RPMI8226 (cell line): ENCODE measurements around the gene ZNF780B.
"Not testable (repeated sequence)": the region's sequence is repeated elsewhere in the genome, so short reads cannot be mapped to it uniquely, and the experiment has no call there.

Experiments
- DNase-seq: peaks from one replicate; pipeline ENCODE4 v3.0.0-alpha.2; 2015

ZNF780B gene

GRCh38 chr19:40055832-40056504, at the start of gene ZNF780B:
Gene ZNF780B (minus strand): TSS chr19:40056231. CDS start chr19:40050332, 5,899 bp downstream.
- peak; percentile 59 for DNase-seq

DNA sequence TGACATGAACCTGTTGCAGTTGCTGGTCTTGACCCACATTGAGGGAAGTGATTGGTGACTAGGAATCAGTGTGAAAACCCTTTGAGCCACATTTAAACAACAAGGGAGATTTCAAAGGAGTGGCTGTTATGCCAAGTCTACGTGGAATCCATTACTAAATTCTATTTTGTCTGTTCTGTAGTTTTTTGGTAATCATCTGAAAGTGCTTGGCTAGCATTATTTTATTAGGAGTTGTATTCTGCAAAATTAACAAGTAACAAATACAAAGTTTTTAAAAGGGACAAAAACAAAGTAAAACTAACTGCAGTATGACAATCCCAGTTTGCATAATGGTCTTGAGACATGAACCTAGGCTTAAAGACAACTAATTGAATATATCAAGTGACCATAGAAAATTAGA, 48.7 kb upstream of the ZNF780B start:
- DNase-seq: no peak

GRCh38 chr19:40103600-40103999, 47.6 kb upstream of the ZNF780B start:
- no peak for DNase-seq

DNA sequence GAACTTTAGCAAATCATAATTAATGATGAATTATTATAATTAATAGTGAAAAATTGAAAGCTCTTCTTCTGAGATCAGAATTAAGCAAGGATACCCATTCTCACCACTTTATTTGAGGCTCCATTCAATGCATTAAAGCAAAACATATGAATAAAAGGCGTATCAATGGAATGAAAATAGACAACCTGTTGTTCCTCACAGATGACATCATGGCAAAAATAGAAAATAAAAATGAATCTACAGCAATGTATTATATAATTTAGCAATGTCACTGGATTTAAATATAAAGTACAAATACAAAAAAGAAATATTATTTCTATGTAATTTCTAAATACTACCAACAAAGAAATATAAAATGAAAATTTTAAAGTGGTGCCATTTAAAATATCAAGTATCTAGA, 45.8 kb upstream of the ZNF780B start:
- DNase-seq: no peak

- no peak for DNase-seq
Measured at GRCh38 chr19:40093416-40093815, 37.4 kb upstream of the ZNF780B start.

DNA sequence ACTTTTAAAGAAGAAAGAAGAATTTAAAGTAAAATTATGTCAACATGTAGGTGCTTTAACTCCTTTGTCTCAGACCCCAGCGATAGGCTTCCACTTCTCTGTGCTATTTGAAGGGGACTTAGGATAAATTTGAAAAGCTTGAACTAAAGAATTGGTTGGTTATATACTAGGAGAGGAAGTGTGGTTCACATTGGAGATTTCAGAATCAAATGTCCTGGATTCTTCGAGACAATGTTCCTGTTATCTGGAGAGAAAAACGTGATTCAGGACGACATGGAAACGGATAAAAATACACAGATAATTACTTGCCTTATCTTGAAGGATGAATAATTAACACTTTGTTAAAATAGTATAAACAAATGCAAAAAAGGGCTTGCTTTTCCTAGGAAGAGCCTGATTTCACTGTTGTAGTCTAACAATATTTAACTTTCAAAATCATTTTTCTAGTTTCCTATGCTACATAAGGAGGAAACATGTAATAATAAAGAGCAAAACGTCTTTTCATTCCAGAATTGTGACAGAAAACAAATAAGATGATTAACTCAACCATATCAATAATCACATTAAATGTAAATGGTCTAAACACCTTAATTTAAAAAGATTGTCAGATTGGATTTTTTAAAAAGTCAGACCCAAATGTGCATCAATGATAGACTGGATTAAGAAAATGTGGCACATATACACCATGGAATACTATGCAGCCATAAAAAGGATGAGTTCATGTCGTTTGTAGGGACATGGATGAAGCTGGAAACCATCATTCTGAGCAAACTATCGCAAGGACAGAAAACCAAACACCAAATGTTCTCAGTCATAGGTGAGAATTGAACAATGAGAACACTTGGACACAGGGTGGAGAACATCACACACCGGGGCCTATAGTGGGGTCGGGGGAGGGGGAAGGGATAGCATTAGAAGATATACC, 35.4 kb upstream of the ZNF780B start:
- no peak for DNase-seq

GRCh38 chr19:40090241-40091204, 34.5 kb upstream of the ZNF780B start, which contains the start of gene ZNF780A:
Gene ZNF780A (minus strand): TSS chr19:40090943. CDS start chr19:40084753, 6,190 bp downstream.
- peak; percentile 67 for DNase-seq

GRCh38 chr19:40089462-40089861, 33.4 kb upstream of the ZNF780B start:
- no peak for DNase-seq

DNA sequence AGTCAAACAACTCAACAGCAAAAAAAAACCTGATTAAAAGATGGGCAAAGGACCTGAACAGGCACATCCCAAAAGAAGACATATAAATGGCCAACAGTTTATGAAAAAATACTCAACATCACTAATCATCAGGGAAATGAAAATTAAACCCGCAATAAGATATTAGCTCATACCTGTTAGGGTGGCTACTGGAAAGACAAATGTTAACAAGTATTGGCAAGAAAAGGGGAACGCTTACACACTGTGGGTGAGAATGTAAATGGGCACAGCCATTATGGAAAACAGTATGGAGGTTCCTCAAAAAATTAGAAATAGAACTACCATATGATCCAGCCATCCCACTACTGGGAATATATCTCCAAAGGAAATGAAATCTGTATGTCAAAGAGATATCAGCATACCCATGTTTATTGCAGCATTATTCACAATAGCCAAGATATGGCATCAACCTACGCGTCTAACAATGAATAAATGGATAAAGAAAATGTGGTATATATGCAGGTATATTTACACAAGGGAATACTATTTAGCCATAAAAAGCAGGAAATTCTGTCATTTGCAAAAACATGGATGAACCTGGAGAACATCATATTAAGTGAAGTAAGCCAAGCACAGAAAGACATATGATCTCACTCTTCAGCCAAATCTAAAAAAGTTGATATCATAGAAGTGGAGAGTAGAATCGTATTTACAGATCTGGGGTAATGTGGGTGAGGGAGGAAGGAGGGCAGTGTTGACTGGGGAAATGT, 32.4 kb upstream of the ZNF780B start:
- no peak for DNase-seq

GRCh38 chr19:40084948-40085347, 28.9 kb upstream of the ZNF780B start:
- no peak for DNase-seq

DNA sequence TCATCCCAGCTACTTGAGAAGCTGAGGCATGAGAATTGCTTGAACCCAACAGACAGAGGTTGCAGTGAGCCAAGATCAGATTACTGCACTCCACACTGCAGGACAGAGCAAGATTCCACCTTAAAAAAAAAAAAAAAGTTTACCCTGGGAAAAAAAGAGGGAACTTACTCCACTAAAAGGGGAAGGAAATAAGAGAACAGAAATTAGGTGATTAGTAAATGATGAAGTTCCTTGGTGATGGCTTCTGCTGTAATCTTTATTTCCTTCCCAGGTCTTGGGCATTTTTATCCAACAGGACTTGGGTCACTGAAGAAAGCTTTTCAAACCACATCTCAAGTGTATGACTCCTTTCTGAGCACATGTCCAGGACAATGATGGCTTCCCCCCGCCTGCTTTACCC, 25.4 kb upstream of the ZNF780B start:
- DNase-seq: no peak

GRCh38 chr19:40080289-40080688, 24.3 kb upstream of the ZNF780B start:
- no peak for DNase-seq

DNA sequence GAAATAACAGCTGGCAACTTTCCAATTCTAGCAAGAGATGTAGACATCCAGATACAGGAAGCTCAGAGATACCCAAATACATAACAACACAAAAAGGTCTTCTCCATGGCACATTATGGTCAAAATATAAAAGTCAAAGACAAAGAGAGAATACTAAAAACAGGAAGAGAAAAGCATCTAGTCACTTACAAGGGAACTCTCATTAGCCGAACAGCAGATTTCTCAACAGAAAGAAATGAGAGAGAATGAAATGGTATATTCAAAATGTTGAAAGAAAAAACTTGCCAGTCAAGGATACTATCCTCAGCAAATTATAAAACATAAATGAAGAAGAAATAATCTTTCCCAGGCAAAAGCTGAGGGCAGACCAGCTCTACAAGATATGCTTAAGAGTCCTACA, 22.3 kb upstream of the ZNF780B start:
- DNase-seq: no peak

- DNase-seq: no peak
Measured at GRCh38 chr19:40070058-40070457, 14.0 kb upstream of the ZNF780B start.

- DNase-seq: no peak
Measured at GRCh38 chr19:40059624-40060023, 3.6 kb upstream of the ZNF780B start.

- DNase-seq: no peak
Measured at GRCh38 chr19:40057166-40057565, 1.1 kb upstream of the ZNF780B start.

- DNase-seq: no peak
Measured at GRCh38 chr19:40056505-40056904, 474 bp upstream of the ZNF780B start.

DNA sequence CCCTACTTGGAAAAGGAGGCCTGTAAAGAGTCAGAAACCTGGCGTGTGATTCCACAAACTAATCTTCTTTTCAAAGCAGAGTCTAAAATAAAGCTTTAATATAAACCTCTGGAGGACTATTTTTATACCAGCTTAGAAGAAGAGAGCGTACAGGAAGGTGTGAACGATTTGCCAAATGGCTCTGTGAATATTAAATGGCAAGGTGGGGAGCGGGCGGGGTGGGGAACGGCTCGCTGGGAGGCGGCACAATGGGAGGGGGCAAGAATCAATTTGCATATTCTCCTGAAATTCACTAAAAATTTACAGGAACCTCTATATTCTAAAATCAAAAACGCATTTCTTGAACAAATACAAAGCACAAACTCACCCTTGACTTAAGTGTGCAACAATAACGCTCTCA, 982 bp downstream of the ZNF780B start:
- no peak for DNase-seq

GRCh38 chr19:40054632-40055031, 1.4 kb downstream of the ZNF780B start:
- DNase-seq: no peak

DNA sequence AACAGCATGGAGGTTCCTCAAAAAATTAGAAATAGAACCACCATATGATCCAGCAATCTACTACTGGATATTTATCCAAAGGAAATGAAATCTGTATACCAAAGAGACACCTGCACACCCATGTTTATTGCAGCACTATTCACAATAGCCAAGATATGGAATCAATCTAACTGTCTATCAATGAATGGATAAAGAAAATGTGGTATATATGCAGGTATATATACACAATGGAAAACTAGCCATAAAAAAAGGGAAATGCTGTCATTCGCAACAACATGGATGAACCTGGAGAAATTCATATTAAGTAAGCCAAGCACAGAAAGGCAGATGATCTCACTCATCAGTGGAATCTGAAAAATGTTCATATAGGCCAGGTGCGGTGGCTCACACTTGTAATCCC, 2.5 kb downstream of the ZNF780B start:
- no peak for DNase-seq

DNA sequence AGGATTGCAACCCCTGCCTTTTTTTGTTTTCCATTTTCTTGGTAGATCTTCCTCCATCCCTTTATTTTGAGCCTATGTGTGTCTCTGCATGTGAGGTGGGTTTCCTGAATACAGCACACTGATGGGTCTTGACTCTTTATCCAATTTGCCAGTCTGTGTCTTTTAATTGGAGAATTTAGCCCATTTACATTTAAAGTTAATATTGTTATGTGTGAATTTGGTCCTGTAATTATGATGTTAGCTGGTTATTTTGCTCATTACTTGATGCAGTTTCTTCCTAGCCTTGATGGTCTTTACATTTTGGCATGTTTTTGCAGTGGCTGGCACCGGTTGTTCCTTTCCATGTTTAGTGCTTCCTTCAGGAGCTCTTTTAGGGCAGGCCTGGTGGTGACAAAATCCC, 14.3 kb downstream of the ZNF780B start:
- DNase-seq: not testable (repeated sequence)

- not testable (repeated sequence) for DNase-seq
Measured at GRCh38 chr19:40038047-40038446, 18.0 kb downstream of the ZNF780B start.
